ENCODE data around the gene BTBD16.

Gene BTBD16

DNA sequence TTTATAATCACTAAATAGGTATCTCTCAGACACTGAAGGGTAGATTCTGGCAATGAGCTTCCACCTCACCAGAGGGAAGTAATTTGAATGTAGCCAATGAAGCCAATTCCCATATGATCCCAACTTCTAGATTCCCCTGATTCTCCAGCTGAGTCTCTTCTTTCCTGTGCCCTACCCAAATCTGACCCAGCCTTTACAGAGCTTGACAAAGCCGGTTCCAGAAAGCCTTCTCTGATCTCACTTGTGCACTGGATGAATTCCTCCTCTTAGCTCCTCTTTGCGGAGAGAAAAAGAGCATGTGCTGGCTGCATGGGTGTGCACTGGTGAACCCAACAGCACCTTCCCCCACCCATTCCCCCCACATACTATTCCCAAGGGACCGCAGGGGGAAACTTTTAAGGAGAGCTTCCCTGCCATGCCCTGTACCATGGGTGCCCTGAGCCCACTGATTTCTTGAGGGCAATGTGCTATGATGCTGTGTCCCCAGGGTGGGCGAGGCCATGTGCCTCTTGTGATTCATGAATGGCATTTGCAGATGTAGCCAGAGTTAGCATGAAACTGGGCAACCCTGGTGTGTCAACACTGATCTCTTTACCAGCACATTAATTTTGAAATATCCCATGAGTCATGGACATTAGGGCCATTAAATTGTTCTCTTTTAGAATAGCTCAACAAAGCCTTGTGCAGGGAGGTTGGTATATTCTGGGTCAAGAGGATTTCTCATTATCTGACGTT, 53.0 kb downstream of the BTBD16 start:
- no peak for DNase-seq

DNA sequence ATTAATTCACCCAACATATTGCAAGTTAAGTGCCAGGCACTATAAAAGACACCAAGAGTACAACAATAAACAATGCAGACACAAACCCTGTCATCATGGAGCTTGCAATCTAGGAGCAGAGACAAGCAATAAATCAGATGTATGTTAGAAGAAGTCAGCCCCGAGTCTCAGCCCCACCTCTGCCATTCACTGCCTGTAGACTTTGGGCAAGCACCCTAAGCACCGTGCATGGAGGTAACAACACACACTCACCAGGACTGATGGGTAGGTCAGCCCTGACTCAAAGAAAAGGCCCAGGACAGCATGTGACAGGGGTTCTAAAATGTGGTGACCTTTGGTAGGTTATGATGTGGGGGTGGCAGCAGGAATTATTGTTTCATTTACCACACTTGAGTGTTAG, 54.1 kb downstream of the BTBD16 start:
- no peak for DNase-seq

DNA sequence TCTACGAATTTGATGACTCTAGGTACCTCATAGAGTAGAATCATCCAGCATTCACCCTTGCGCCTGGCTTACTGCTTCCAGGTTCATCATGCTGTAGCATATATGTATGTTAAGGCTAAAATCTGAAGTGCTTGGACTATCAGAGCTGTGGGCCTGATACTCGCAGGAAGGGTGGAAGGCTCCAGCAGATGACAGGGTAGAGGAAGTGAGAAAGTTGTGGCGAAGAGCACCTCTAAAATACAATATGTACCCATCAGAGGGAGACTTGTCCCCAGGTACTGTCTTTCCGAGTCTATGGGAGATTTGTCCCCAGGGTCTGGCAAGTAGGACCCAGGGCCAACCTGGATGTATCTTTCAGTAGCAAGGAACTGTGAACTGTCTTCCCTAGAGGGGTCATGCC, 55.3 kb downstream of the BTBD16 start:
- DNase-seq, result no peak

DNA sequence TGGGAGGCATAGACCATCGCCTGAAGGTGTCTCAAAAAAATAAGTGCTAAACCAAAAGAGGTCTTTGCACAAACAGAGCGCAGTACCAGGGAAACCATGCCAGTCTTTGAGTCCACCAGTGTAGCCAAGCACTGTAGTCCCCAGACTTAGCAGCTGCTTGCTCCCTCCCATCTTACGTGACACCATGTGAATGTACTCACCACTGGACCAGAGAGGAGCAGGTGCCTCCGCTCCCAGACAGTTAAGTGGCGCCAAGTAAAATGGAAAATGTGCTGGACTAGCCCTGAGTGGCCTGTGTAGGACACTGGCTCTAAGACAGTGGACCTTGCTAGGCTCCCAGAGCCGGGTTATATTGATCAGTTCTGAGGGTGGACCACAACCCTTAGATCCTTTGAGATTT, 55.7 kb downstream of the BTBD16 start:
- no peak for DNase-seq

DNA sequence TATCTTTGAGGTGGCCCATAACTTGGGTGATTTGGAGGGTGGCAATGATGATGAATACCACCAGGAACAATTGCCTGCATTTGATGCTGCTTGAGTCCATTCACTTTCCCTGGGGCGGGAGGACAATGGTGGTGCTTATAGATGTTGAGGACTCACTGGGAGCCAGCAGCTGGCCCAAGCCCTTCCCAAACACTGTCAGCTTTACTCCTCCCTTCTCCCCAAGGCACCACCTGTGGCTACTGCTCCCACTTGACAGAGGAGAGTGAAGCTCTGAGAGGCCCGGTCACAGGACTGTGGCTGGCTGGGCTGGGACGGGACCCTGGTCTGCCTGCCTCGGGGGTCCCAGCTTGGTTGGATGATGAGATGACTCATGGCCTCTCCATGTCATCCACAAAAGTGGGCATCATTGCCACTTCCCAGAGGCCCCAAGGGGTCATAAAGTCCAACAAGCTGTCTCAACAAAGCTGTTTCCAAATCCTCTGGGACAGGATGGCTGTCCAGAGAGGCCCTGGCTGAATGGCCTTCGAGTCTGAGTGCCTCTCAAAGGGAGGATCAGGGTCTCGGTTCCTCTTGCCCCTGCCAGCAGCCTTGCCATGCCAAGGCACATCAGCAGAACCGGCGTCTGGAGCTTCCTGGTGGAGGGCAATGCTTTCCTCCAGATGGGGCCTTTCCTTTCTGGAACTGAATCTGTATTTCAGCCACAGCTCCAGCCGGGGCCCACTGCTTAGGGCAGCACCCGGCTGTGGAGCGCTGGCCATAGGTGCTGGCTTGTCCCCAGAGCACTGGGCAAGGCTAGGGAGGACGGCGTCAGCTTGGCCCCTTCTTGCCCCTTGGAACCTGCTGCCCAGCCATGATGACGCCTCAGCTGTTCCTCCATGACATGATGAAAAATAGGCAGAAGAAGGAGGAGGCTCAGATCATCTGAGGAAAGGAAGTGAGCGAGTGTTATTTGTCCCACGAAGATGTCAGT, 56.4 kb downstream of the BTBD16 start:
- no peak for DNase-seq

DNA sequence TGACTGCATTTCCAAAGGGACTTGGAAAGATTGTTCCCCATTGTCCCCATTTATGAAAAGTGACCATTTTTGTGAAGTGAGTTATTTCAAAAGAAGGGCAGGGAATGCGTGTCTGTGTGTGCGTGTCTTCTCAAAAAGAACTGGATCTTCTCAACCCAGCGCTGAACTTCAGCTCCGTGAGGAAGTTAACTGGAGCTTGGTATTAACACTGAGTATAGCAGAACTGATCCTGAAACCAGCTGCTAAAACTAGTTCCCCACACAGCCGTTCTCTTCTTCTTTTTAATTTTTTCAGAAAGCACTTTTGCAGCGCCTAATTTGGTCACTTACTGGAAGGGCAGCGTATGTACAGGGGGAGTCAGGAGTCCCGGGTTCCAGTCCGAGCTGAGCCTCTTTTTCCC, 57.6 kb downstream of the BTBD16 start:
- no peak for DNase-seq

DNA sequence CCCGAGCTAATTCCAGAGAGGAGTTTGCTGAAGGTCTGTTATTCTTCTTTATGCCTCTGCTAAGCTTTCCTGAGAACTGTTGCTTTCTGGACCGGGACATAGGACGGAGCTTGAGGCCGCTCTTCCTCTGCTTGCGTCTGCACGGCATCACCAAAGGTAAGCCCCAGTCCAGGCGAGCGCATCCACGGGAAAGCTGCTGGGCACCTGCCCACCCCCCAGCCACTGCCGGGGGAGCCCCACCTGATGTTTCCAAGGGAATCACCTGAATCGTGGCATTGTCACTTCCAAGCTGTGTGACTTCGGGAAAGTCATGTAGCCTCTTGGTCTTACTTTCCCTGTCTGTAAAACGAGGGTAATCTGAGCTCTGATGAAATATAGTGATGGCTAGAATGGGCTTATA, 58.3 kb downstream of the BTBD16 start:
- no peak for DNase-seq

DNA sequence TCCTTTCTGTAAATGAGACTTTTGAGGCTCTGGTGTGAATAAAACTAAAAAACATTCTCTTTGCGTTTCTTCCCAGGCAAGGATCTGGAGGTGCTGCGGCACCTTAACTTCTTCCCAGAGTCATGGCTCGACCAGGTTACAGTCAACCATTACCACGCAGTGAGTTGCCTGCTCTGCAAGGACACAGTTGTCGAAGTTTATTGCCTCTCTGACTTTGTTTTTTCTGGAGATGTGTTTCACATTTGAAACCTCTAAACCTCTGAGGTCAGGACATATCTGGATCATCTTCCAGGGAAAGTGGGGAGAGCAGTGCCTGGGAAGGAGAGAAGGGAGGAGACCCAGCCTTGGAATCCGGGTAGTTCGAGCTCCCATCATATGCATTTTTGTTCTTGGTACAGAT, 60.0 kb downstream of the BTBD16 start:
- DNase-seq, result no peak

DNA sequence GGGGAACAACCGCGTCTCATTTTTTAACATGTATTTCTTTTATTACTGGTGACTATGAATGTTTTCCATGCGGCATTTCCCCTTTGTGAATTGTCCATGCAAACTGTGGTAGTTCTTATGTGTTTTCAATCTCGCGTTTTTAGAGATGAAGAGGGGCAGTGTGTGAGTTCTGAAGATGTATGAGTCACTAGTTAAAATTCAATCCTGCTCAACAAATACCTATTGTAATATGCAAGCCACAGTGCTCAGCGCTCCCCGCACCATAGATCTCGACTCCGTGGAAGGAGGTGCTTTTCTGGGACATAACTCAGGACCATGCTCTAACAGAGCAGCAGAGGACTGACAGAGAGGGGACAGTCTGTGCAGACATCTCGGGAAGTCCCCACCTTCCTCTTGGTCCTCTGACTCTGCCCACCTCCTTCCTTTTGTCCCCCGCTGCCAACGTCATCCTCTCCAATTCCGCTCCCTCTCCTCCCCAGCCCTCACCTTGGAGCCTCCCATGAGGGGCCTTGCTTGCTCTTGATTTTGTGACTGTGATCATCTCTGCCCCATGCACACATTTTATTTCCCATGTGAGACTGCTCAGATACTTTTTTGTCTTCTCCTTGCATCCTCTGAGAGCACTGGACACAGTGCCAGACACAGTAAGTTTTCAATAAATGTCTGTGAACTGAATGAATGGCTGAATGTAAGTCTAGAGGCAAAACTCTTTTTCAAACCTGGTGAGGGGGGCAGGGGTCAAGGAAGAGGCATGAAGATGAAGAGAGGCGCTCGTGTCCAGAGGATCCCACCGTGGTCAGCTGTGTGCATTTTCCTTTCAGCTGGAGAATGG, 60.7 kb downstream of the BTBD16 start:
- no peak for DNase-seq

DNA sequence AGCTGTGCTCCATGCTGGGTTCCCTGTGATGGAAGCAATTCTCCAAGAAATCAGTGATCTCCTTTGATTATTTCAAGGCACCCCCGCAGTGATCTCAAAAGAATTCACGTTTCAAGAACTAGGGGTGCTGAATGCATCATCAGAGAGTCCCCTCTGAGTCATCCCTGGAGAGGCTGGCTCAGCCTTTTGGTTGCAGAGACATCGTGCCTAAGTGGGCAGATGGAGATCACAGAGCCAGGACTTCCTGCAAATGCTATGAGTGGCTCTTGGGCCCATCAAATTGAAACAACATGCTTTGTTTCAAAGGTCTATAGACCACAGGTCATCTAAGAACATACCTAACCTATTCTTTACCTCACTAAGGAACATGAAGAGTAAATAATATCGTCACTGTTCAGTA, 61.9 kb downstream of the BTBD16 start:
- DNase-seq, result peak; percentile 18

DNA sequence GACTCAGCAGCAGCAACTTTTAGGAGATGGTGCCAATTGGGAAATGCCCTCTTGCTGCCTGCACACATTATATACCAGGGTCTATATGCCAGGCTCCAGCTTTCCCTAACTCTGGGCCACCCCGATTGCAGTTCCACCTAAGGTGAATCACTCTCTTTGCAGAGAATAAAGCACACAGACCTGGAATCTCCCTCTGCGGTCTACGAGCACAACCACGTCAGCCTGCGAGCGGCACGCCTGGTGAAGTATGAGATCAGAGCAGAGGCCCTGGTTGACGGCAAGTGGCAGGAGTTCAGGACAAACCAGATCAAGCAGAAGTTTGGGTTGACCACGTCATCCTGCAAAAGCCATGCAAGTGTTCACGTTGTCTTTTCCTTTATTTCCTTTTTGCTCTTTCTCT, 65.2 kb downstream of the BTBD16 start:
- no peak for DNase-seq

DNA sequence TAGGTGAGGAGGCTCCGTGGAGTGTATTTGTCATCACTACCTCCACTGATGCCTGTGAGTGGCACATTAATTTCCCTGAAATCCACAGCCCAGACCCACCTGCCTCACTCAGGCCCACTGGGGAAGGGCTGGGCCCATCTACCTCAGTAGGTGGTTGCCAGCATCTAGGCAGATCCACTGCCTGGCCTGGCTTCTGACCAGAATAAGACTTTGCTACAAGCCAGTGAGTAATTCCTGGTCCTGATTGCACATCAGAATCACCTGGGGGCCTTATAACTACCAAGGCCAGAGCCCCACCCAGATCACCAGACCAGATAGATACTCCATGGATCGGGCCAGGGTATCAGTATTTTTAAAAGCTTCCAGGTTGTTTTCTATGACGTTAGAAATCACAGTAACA, 65.9 kb downstream of the BTBD16 start:
- DNase-seq, result no peak

DNA sequence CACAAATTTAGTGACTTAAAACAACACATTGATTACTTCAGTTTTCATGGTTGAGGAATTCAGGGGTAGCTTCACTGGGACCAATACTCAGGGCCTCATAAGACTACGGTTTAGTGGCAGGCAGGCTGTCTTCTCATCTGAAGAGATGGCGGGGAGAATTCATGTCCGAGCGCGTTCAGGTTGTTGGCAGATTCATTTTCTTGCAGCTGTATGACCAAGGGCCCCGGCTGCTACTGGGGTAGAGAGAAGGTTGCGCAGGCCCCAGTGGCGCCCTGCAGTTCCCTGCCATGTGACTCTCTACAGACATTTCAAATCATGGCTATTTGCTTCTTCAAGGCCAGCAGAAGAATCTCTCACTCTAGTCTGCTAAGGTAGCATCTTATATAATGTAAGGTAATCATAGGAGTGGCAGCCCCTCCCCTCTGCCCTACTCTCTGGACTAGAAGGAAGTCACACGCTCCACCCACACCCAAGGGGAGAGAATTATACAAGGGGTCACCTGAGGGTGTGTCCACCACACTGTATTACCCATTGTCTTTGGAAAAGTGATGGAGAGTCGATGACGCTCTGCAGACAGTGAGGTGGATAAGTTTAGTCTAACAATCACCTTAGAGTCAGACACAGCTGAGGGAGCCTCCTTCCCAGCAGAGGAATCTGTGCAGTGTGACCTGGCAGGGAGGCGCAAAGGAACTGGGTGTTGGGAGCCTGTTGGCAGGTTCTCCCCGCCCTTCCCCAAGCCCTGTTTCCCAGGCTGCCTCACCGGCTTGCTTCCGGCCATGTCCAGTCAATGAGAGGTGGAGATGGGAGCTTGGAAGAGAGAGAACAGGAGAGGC, 67.7 kb downstream of the BTBD16 start:
- no peak for DNase-seq

DNA sequence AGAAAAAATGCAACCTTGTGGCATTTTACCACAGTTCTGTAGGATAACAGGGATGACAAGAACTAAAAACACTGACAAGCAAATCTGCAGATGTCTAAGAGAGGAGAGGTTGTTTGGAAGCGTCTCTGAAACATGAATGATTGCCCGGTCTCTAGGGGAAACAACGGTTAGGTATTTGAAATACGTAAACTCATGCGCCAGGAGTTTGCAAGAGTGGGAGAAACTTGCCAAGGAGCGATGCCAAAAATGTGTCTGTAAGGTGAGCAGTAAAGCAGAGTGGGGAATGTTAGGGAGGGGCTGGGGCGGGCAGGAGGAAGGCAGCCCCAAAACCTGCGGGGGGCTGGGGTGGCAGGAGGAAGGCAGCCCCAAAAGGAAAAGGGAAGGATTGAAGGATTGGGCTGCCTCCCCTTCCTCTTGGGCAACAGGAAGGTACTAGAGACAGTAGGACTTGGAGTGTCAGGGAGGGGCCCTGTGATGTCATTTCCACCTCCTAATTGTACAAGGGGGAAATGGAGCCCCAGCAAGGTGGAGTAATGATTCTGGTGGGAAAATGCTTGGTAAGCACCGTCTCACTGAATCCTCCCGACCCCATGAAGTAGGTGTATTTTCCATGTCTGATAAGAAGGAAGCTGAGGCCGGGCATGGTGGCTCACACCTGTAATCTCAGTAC, 70.2 kb downstream of the BTBD16 start:
- DNase-seq, result no peak

DNA sequence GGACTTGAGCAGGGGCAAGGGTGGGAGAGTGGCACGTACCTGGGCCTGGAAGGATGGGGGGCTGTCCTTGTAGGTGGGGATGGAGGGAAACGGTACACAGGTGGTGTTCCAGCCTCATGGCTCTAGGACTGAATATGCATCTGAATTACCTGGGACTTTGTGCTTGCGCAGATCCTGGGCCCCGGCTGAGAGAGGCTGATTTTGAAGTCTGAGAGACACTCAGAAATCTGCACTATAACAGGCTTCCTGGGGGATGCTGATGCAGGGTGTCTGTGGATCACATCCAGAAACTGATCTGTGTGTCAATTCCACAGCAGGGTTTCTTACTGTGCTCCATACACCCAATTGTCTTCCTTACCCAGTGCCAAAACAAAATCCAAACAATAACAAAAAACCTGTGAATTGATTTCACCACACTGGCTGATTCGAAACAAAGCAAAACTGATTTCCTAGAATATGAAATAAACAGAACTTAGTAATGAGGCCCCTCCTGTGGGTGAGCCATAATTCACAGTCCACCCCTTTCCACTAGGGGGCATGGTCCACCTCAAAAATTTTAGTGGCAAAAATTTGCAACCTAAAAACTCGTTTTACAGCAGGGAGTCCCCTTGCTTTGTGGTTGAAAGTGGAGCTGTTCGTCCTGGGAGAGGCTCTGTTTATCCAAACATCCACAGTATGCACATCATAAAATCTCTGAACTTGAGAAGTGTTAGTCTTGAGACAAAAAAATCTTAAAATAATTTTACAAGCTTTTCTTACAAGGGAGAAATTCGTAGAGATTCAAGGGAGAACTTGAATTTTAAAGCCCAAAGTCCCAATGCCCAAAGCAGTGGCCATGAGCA, 71.4 kb downstream of the BTBD16 start:
- DNase-seq, result peak; percentile 51

DNA sequence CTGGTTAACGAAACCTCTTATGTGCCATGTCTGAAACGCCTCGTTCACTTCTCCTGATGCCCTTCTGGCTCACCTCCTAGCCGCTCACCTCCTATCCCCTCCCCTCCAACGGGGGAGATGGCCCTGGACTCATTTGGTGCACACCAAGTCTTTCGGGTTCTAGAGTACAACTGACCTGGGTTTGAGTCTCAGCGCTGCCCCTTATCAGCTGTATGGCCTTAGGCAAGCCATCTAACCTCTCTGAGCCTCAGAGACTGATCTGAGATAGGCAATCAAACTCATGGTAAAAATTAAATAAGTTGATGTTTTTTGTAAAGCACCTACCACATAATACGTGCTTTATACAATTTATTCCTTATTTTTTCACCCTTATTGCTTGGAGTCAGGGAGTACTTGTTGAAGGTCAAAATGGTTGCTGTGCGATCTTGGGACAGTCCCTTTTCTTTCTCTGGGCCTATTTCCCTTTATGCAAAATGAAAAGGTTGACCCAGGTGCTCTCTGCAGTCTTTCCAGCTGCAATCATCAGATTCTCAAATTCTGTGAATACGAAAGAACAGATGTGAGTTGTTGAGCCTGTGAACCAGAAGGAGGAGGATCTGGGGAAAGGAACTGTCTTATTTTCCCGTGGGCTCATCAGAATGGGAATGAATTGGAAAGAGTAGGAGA, 72.2 kb downstream of the BTBD16 start:
- no peak for DNase-seq

DNA sequence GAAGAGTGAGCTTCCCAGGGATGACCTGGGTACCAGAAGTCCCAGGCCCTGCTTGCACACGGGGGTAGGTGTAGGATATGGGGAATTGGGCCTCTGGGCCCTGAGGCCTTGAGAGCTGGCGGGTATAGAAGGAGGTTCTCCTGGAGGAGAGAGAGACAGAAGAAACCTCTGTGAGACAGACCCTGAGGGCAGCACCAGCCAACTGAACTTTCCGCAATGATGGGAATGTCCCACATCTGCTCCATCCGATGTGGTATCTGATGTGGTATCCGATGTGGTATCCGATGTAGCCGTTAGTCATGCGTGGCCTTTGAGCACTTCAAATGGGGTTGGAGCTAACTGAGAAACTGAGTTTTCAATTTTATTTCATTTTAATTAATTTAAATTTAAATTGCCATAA, 72.8 kb downstream of the BTBD16 start:
- no peak for DNase-seq

DNA sequence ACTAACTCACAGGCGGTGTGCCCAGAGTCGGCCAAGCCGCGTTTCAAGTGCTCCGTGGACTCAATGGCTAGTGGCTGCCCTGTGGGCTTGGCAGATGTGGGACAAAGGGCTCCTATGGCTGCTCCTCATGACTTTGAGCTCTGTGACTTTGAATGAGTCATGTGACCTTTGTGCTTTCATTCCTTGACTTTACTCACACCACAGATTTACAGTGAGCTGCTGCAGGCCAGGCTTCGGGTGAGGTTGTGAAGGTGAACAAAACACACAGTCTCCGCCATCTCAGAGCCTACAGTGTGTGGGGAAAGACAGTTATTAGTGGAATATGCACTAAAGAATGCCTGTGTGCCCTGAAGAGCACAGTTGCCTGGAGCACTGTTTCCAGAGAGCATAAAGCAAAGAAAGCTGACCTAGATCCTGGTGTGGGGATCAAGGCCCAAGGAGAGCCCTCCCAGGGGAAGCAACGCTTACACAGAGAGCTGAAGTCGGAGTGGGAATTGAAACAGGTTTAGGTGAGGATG, 73.7 kb downstream of the BTBD16 start:
- peak; percentile 15 for DNase-seq

DNA sequence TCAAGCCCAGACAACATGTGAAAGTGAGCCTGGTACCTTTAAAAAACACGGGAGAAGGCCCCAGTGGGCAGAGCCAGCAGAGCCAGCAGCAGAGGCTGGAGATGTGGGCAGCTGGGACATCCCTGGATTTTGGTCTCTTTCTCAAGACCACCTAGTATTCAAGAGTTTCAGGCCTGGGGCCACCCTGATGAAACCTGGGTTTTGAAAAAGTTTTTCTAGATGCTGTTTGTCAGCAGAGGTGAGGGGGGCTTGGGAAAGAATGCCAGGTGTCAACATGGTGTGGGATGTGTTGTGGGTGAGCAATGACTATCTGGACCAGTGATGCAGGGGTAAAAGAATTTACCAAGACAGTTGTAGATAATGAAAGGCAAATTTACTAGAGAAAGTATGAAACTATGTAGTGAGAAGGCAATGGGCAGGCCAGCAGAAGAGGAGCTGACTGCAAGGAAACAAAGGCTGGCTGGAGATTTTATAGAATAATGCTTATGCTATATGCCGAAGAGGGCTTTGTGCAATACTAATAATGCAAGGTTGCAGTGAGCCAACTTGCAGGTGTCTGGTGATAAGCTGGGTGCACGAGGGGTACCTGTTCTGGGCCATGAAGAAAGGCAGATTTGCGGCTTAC, 75.3 kb downstream of the BTBD16 start:
- DNase-seq, result no peak

All from EL (cell line).